ENCODE measurements around the gene DCBLD1. TPM values are rescaled to one million over a fixed set of nuclear protein-coding genes. Genes with fewer than 3 reads are reported as not detected.

Gene DCBLD1
- total RNA-seq, 1 donor from 2014 or later, result 0.31 TPM

DNA sequence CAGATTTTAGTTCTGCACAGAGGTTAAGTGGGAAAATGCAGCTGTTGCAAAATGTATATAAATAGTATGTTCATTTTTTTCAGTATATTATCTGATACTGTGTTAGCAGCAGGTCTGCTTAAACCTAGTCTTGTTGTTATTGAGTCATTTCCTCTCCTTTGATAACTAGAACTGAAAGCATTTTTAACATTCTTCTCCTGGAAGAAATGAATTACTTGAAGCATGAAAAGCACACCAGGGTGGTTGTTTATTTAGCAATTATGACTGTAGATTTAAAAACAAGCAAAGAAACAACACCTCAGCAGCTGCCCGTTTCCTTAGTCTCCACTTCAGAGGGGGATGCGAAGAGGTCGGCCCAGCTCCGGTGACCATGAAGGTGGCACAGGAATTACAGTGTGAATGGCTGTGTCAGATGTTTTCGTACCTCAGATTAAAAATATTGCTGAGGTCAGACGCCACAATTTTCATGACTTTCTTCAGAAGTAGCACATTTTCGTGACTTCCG is 66.4 kb downstream of the DCBLD1 start:
- intact Hi-C loops (cut with micrococcal nuclease), result no loop called here
- DNase-seq (no peak), ATAC-seq (ENCODE audit: low read depth) (no peak)
- POLR2A ChIA-PET, result no interaction called here
- Mint-ChIP-seq H3K36me3 (ENCODE audit: low read depth) (no peaks in the 10 kb centered on the region), H3K9me3 (no peaks in the 10 kb centered on the region), H3K27me3 (peaks cover 18% of the 10 kb centered on the region), H3K4me3 (no peak overlapping the region), H3K4me1 (peaks cover 16% of the 10 kb centered on the region), H3K27ac (no peak overlapping the region)
- TF ChIP-seq, protein P1, sequence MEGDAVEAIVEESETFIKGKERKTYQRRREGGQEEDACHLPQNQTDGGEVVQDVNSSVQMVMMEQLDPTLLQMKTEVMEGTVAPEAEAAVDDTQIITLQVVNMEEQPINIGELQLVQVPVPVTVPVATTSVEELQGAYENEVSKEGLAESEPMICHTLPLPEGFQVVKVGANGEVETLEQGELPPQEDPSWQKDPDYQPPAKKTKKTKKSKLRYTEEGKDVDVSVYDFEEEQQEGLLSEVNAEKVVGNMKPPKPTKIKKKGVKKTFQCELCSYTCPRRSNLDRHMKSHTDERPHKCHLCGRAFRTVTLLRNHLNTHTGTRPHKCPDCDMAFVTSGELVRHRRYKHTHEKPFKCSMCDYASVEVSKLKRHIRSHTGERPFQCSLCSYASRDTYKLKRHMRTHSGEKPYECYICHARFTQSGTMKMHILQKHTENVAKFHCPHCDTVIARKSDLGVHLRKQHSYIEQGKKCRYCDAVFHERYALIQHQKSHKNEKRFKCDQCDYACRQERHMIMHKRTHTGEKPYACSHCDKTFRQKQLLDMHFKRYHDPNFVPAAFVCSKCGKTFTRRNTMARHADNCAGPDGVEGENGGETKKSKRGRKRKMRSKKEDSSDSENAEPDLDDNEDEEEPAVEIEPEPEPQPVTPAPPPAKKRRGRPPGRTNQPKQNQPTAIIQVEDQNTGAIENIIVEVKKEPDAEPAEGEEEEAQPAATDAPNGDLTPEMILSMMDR (IDR thresholded peaks at IDR 0.05), result no peak
- CTCF ChIA-PET, result interaction anchor here (1.0 to 1.7 kb wide), 2 partner anchors 17 to 98 kb away, joined by 3 to 9 read pairs; no protein-coding TSS in a partner anchor

DNA sequence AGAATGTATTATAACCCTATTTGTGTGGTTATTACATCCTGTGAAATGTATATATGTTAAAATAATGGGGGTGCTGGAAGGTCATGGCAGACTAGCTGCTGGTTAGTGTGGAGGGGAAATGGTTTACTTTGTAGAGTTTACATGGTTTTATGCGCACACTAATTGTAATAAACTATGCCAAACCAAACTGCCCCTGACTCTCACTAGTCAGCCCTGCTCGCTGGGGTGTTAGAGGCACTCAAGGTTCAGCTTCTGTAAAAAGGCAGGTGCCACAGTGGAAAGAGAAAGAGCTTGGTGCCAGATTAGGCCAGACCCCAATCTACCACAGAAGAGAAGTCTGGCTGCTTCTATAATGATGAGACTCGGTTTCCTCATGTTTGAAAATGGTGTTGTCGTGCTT is 67.1 kb downstream of the DCBLD1 start:
- intact Hi-C loops (cut with micrococcal nuclease), result no loop called here
- no peaks in the 10 kb centered on the region for H3K9me3 Mint-ChIP-seq
- H3K36me3 Mint-ChIP-seq (ENCODE audit: low read depth), result no peaks in the 10 kb centered on the region
- TF ChIP-seq, protein P1 (IDR thresholded peaks at IDR 0.05), result no peak
- no peak overlapping the region for H3K4me3 Mint-ChIP-seq
- H3K27ac Mint-ChIP-seq, result no peak overlapping the region
- DNase-seq (no peak), ATAC-seq (ENCODE audit: low read depth) (no peak)
- H3K27me3 Mint-ChIP-seq, result peaks cover 18% of the 10 kb centered on the region
- peaks cover 16% of the 10 kb centered on the region for H3K4me1 Mint-ChIP-seq
- ChIA-PET POLR2A (no interaction called here), CTCF (interaction anchor here (1.0 to 1.7 kb wide), 2 partner anchors 16 to 99 kb away, joined by 3 to 9 read pairs; no protein-coding TSS in a partner anchor)

DNA sequence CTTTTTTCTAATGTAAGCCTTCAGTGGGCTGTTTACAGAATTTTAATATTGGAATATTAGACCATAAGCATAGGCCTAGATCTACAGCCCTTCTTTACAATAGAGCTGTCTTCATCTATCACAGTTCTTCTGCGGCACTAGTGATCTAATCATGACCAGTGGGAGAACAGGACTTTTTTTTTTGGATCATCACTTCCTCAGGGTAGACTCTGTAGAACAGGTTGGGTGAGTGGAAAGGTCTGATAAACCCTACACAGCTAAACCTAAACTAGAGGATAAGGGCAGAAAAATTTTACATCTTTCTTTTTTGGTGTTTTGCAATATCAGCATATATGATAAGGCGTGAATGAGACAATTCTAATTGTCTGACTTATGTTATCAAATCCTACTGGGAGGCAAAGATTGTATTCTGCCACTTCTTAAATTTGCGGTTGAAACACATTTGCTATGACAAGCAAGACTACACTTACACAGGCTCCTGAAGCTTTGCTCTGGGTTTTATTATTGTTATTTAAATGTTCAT is 67.7 kb downstream of the DCBLD1 start:
- Mint-ChIP-seq H3K4me1 (peaks cover 16% of the 10 kb centered on the region), H3K27ac (no peak overlapping the region), H3K9me3 (no peaks in the 10 kb centered on the region), H3K4me3 (no peak overlapping the region), H3K27me3 (peaks cover 19% of the 10 kb centered on the region), H3K36me3 (ENCODE audit: low read depth) (no peaks in the 10 kb centered on the region)
- DNase-seq, result no peak
- ChIA-PET POLR2A (no interaction called here), CTCF (interaction anchor here (1.7 kb wide), 1 partner anchor 99 kb away, joined by 9 read pairs; no protein-coding TSS in a partner anchor)
- intact Hi-C loops (cut with micrococcal nuclease), result no loop called here
- TF ChIP-seq, protein P1 (IDR thresholded peaks at IDR 0.05), result no peak
- ATAC-seq (ENCODE audit: low read depth), result no peak

DNA sequence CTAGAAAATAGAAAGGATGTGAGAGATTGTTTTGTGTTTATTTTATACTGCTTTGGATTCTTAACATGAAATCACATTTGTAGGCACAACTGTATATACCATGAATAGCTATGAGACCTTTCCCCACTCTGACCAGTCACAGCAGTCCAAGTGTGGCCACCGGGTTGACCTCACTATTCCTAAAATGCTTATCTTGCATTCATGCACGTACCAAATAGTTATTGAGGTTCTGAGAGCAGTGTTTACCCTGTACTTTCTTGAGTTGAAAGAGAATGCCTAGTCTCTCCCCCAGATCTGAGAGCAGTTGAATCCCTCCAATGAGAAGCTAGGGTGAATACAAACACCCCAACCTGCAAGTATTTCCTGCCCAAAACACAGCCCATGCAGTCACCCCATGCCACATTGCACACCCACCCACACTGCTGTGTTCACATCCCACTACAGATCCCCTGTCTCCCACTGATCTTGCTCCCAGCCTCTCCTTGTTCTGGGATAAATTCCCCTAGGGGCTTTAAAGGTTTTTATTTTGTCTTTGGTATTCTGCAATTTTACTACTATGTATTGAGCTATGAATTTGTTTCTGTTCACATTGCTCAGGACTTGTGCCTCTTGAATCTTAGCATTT is 68.3 kb downstream of the DCBLD1 start:
- TF ChIP-seq, protein P1 (IDR thresholded peaks at IDR 0.05), result no peak
- intact Hi-C loops (cut with micrococcal nuclease), result no loop called here

DNA sequence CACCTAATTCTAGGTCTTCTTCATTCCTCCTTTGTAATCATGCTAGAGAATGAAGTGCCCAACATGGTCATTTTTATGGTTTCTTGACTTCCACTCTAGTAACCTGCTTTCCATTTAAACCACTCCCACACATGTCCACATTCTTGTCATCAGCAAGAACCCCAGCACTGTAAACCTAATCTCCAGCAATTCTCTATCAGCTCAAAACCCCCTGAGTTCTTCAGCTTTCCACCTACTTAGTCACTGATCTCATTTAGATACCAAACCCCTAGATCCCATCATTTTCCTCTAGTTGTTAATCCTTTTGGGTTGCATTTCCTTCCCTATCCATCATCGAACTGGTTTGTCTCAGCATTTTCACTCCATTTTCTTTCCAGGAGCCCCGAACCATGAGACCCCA is 70.1 kb downstream of the DCBLD1 start:
- Mint-ChIP-seq H3K4me1 (peaks cover 15% of the 10 kb centered on the region), H3K36me3 (ENCODE audit: low read depth) (no peaks in the 10 kb centered on the region), H3K27me3 (peaks cover 8% of the 10 kb centered on the region), H3K27ac (no peak overlapping the region), H3K9me3 (no peaks in the 10 kb centered on the region), H3K4me3 (no peak overlapping the region)
- POLR2A ChIA-PET, result no interaction called here
- ATAC-seq (ENCODE audit: low read depth) (no peak), DNase-seq (no peak)
- CTCF ChIA-PET, result interaction anchor here (1.4 kb wide), 1 partner anchor 8 kb away, joined by 3 read pairs; no protein-coding TSS in a partner anchor
- TF ChIP-seq, protein P1 (IDR thresholded peaks at IDR 0.05), result no peak
- intact Hi-C loops (cut with micrococcal nuclease), result no loop called here

More for the DNA sequence above, 68.3 kb downstream of the DCBLD1 start:
- H3K9me3 Mint-ChIP-seq, result no peaks in the 10 kb centered on the region
- ChIA-PET POLR2A (no interaction called here), CTCF (interaction anchor here (1.2 kb wide), 1 partner anchor 101 kb away, joined by 6 read pairs; no protein-coding TSS in a partner anchor)
- H3K27me3 Mint-ChIP-seq, result peaks cover 20% of the 10 kb centered on the region
- no peak for DNase-seq
- H3K4me1 Mint-ChIP-seq, result peaks cover 16% of the 10 kb centered on the region
- no peak overlapping the region for H3K27ac Mint-ChIP-seq
- no peaks in the 10 kb centered on the region for H3K36me3 Mint-ChIP-seq (ENCODE audit: low read depth)
- ATAC-seq (ENCODE audit: low read depth), result no peak
- H3K4me3 Mint-ChIP-seq, result no peak overlapping the region

Data from activated B cell treated with CpG ODN at 0.5 μM for 24 hours (primary cell).